HFFc6 (cell line): ENCODE measurements around the gene PHACTR3. TPM values are rescaled to one million over a fixed set of nuclear protein-coding genes. Genes with fewer than 3 reads are reported as not detected.

Source experiments
- DNase-seq: peaks from one replicate; pipeline ENCODE4 v3.0.0-alpha.2; 2018
- H3K27ac Mint-ChIP-seq: 2 replicates; pipeline ENCODE4 v1.8.0; 2020; ENCODE audit warnings: mild to moderate bottlenecking, mixed read lengths
- H3K27me3 Mint-ChIP-seq: 2 replicates; pipeline ENCODE4 v1.8.0; 2021; ENCODE audit warnings: mild to moderate bottlenecking, moderate library complexity, mixed read lengths; ENCODE audit not compliant: insufficient read depth
- H3K36me3 Mint-ChIP-seq: 2 replicates; pipeline ENCODE4 v1.8.0; 2021; ENCODE audit warnings: low read depth, mixed read lengths
- H3K4me1 Mint-ChIP-seq: 2 replicates; pipeline ENCODE4 v1.8.0; 2020; ENCODE audit warnings: low read depth, mixed read lengths
- H3K4me3 Mint-ChIP-seq: 2 replicates; pipeline ENCODE4 v1.8.0; 2020; ENCODE audit warnings: mild to moderate bottlenecking, moderate library complexity, mixed read lengths
- H3K9me3 Mint-ChIP-seq: 2 replicates; pipeline ENCODE4 v1.8.0; 2020; ENCODE audit warnings: mild to moderate bottlenecking, mixed read lengths
- total RNA-seq, 6 experiments: library from RNA; stranded (reverse); fragmentation: NEBNext Ultra II Directional; extraction: Animal tissue kit (Norgen Biotek cat#: 25700); gene quantifications; 2 replicates in 1 of 6; 3 replicates in 5 of 6; pipeline ENCODE4 v1.2.3, GENCODE V29; 2021
- TF ChIP-seq, protein P1 (sequence below): fragments of 200-600 bp; sonication (generic); IDR thresholded peaks from 2 replicates; pipeline ENCODE4 v1.5.0; 2021; ENCODE audit warnings: antibody characterized with exemption, mild to moderate bottlenecking

The PHACTR3 gene
- total RNA-seq, 6 experiments from 2014 or later = not detected

DNA sequence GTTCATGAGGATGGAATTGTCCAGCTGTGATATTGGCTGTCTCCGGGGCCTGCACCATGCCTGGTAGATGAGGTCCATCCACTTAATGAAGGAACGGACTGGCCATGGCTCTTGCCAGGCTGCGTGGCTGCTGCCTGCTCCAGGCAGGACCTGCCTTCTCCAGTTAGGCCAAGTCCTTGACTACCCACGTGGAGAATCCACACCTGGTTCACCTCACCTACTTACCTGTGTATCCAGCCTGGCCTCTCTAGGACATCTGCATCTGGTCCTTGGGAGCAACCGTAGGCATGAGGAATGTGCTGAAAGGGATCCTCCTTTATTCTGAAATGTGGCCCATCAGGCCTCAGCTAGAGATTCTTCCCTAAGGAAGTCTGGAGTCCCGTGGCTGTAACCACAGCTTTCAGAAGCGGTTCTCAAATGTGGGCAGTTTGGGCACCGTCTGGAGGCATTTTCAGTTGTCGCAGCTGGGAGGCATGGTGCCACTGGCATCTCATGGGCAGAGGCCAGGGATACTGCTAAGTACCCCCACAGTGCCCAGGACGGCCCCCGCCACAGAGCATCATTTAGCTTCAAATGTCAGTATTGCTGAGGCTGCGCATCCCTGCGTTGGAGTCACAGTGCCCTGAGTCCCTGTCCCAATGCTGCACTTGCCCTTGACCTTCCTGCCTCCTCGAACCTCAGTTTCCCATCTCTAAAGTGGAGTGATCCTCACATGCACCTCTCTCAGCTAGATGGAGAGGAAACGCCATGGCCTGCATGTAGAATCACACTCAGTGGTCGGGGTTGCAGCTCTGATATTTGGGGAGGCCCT is 67.5 kb downstream of the PHACTR3 start:
- no peak overlapping the region for H3K4me3 Mint-ChIP-seq
- H3K36me3 Mint-ChIP-seq = no peaks in the 10 kb centered on the region; the same call in 1 of the 2 replicates
- H3K9me3 Mint-ChIP-seq = peaks cover 66% of the 10 kb centered on the region
- no peak for DNase-seq
- TF ChIP-seq, protein P1, sequence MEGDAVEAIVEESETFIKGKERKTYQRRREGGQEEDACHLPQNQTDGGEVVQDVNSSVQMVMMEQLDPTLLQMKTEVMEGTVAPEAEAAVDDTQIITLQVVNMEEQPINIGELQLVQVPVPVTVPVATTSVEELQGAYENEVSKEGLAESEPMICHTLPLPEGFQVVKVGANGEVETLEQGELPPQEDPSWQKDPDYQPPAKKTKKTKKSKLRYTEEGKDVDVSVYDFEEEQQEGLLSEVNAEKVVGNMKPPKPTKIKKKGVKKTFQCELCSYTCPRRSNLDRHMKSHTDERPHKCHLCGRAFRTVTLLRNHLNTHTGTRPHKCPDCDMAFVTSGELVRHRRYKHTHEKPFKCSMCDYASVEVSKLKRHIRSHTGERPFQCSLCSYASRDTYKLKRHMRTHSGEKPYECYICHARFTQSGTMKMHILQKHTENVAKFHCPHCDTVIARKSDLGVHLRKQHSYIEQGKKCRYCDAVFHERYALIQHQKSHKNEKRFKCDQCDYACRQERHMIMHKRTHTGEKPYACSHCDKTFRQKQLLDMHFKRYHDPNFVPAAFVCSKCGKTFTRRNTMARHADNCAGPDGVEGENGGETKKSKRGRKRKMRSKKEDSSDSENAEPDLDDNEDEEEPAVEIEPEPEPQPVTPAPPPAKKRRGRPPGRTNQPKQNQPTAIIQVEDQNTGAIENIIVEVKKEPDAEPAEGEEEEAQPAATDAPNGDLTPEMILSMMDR = no peak
- no peaks in the 10 kb centered on the region; the same call in 1 of the 2 replicates for H3K27me3 Mint-ChIP-seq
- no peak overlapping the region for H3K27ac Mint-ChIP-seq
- H3K4me1 Mint-ChIP-seq = no peaks in the 10 kb centered on the region

DNA sequence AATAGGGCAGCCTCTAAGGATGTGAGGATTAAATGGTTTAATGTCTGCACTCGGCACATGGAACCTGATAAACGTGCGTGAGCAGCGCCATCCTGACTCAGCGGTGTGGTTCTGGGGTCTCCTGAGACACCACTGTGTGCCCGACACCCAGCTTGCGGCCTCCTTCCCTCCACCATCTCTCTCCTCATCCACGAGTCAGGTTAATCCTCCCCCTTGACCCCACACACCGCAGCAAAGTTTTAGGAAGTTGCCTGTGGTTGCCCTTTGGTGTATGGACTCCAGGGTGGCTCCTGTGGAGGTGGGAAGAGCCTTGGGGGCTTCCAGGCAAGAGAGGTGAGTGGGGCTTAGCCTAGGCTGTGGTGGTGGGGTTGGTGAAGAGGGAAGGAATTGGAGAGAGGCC is 68.2 kb downstream of the PHACTR3 start:
- TF ChIP-seq, protein P1 = no peak
- H3K27ac Mint-ChIP-seq = no peak overlapping the region
- H3K9me3 Mint-ChIP-seq = peaks cover 67% of the 10 kb centered on the region
- H3K4me3 Mint-ChIP-seq = no peak overlapping the region
- H3K27me3 Mint-ChIP-seq = no peaks in the 10 kb centered on the region; the same call in 1 of the 2 replicates
- H3K36me3 Mint-ChIP-seq = no peaks in the 10 kb centered on the region
- no peaks in the 10 kb centered on the region for H3K4me1 Mint-ChIP-seq
- no peak for DNase-seq

DNA sequence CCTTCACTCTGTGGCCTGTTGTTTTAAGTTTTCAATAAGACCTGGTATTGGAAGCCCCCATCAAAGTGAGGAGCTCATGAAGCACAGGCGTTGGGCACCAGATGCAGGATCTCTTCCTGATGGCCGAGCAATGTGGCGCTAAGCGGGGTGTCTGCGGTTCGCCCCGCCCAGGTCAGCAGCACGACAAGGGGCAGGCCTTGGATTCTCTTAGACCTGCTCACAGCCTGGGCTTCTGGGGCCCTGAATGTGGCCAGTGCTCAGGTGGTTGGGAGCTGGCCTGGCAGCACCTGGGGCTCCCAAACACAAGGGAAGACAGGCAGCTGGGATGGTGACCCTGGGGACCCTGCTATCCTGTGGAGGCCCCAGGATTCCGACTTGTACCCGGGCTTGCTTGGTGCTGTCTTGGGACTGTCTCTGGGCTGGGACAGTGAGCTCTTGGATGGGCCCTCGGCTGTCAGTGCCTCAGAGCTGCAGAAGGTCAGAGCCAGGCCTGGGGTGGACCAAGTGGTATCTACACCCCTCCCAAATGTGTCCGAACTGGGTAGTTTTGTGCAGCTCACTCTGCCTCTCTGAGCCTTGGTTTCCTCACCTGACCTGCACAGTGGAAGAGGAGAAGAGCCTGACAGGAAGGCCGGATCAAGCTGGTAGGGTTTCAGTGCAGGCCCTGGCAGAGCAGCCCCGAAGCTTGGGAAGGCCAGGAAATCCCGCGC is 69.1 kb downstream of the PHACTR3 start:
- Mint-ChIP-seq H3K9me3 (peaks cover 67% of the 10 kb centered on the region), H3K4me1 (no peaks in the 10 kb centered on the region), H3K4me3 (no peak overlapping the region), H3K27me3 (no peaks in the 10 kb centered on the region; the same call in 1 of the 2 replicates), H3K36me3 (no peaks in the 10 kb centered on the region), H3K27ac (no peak overlapping the region)
- DNase-seq = no peak
- TF ChIP-seq, protein P1 = no peak

DNA sequence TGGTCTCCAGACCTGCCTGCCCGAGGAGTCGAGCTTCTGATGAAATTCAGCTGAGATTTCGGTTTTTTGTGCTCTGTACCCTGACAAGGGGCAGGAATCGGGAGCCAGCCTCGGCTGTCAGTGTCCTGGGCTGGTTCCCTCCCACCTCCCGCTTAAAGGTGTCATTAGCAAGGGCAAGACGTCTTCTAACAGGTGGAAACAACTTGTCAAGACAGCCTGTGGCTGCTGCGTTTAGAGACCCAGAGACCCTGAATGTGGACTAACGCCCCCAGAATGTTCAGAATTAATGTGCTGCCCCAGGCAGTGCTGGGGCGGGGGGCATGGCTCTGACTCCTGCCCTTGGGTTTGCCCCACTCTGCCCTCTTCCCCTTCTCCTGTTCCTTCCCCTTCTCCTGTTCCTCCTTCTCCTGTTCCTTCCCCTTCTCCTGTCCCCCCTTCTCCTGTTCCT is 69.7 kb downstream of the PHACTR3 start:
- Mint-ChIP-seq H3K4me1 (no peaks in the 10 kb centered on the region), H3K27ac (no peak overlapping the region), H3K27me3 (no peaks in the 10 kb centered on the region; the same call in 1 of the 2 replicates), H3K9me3 (peaks cover 68% of the 10 kb centered on the region), H3K36me3 (no peaks in the 10 kb centered on the region), H3K4me3 (no peak overlapping the region)
- no peak for DNase-seq
- TF ChIP-seq, protein P1 = no peak

DNA sequence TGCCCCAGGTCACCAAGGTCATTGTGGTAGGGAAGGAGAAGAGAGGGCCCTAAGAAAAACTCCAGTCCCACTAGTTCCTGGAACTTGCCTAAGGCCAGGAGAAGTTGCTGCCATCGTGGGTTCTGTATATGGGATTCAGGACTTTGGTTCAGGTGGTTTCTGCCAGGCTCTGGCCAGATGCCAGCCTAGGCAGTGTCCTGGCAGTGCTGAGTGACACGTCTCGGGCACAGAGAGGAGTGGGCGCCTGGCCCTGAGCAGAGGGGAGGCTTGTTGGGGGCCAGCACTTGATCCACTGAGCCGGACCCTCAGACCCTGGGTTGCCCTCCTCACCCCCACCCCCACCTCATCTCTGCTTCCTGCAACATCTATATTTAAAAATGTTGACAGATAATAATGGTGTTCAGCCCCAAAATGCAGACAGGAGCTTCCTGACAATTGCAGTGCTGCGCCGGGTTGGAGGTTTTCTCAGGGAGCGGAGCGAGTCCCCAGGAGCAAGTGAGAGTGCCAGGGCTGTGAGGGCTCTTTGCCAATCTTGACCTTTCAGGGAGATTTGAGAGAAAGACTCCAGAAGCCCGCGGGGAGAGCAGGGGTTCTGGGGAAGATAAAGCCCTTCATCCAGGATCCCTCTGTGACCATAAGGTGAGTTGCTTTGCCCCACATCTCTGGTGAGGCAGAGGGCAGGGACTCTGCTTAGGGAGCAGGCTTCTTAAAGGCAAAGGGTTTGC is 71.9 kb downstream of the PHACTR3 start:
- Mint-ChIP-seq H3K9me3 (peaks cover 72% of the 10 kb centered on the region), H3K27ac (no peak overlapping the region), H3K4me1 (no peaks in the 10 kb centered on the region), H3K4me3 (no peak overlapping the region), H3K27me3 (no peaks in the 10 kb centered on the region; the same call in 1 of the 2 replicates), H3K36me3 (peaks cover 8% of the 10 kb centered on the region; the same call in 1 of the 2 replicates)
- no peak for DNase-seq
- TF ChIP-seq, protein P1 = no peak
